SK-N-SH treated with all-trans-retinoic acid at 6 μM for 48 hours (cell line): ENCODE measurements around the gene UBTD1.

Experiments used
- ATAC-seq: fragments of 200-7000 bp; cut with Tn5 transposase; 3 replicates; pipeline ENCODE4 v1.9.1; 2020; ENCODE audit warnings: mild to moderate bottlenecking, moderate library complexity
- ARNTL ChIP-seq: fragments of 450-650 bp; formaldehyde crosslinking; IDR thresholded peaks from 2 replicates; pipeline ENCODE4 v1.5.0; 2020; ENCODE audit warnings: low read depth, mild to moderate bottlenecking, moderate library complexity, borderline replicate concordance
- CREB5 ChIP-seq: fragments of 250-450 bp; sonication (Bioruptor Pico); IDR thresholded peaks from 2 replicates; pipeline ENCODE4 v1.5.1; 2020; ENCODE audit warnings: low read depth, mild to moderate bottlenecking, moderate library complexity
- CSDC2 ChIP-seq: fragments of 250-450 bp; sonication (Bioruptor Pico); IDR thresholded peaks from 2 replicates; pipeline ENCODE4 v1.5.0; 2020; ENCODE audit warnings: mild to moderate bottlenecking, moderate library complexity
- ESRRG ChIP-seq: fragments of 250-450 bp; sonication (Bioruptor Pico); IDR thresholded peaks from 2 replicates; pipeline ENCODE4 v1.6.1; 2021; ENCODE audit warnings: mild to moderate bottlenecking
- ISL1 ChIP-seq: fragments of 250-450 bp; sonication (Bioruptor Pico); IDR thresholded peaks from 2 replicates; pipeline ENCODE4 v2.1.2; 2022; ENCODE audit warnings: mild to moderate bottlenecking, moderate library complexity
- OSR1 ChIP-seq: fragments of 250-450 bp; sonication (Bioruptor Pico); IDR thresholded peaks from 2 replicates; pipeline ENCODE4 v1.8.0; 2022; ENCODE audit warnings: moderate library complexity, mild to moderate bottlenecking, inconsistent platforms
- PPARA ChIP-seq: fragments of 250-450 bp; sonication (Bioruptor Pico); IDR thresholded peaks from 2 replicates; pipeline ENCODE4 v1.5.0; 2020; ENCODE audit warnings: mild to moderate bottlenecking, borderline replicate concordance
- RARB ChIP-seq: fragments of 250-450 bp; sonication (Bioruptor Pico); IDR thresholded peaks from 2 replicates; pipeline ENCODE4 v1.8.0; 2021; ENCODE audit warnings: mild to moderate bottlenecking, moderate library complexity
- SNAI2 ChIP-seq: fragments of 250-450 bp; sonication (Bioruptor Pico); IDR thresholded peaks from 2 replicates; pipeline ENCODE4 v1.5.0; 2020; ENCODE audit warnings: mild to moderate bottlenecking, moderate library complexity
- TCF4 ChIP-seq: fragments of 250-450 bp; sonication (Bioruptor Pico); IDR thresholded peaks from 2 replicates; pipeline ENCODE4 v1.8.0; 2021; ENCODE audit warnings: mild to moderate bottlenecking, moderate library complexity, borderline replicate concordance
- ZC3H10 ChIP-seq: fragments of 250-450 bp; sonication (Bioruptor Pico); IDR thresholded peaks from 2 replicates; pipeline ENCODE4 v1.5.1; 2021; ENCODE audit warnings: mild to moderate bottlenecking, moderate library complexity
- ZFP30 ChIP-seq: fragments of 450-650 bp; formaldehyde crosslinking; IDR thresholded peaks from 2 replicates; pipeline ENCODE4 v1.5.0; 2022; ENCODE audit warnings: mild to moderate bottlenecking, moderate library complexity
- ZNF565 ChIP-seq: fragments of 450-650 bp; formaldehyde crosslinking; conservative IDR thresholded peaks from 2 replicates; pipeline ENCODE4 v1.5.0; 2020; ENCODE audit warnings: low read depth, mild to moderate bottlenecking, moderate library complexity
- ZNF70 ChIP-seq: fragments of 450-650 bp; formaldehyde crosslinking; IDR thresholded peaks from 2 replicates; pipeline ENCODE4 v1.5.0; 2020; ENCODE audit warnings: mild to moderate bottlenecking, moderate library complexity
- TF ChIP-seq, protein P1 (sequence below): fragments of 250-450 bp; sonication (Bioruptor Pico); IDR thresholded peaks from 2 replicates; pipeline ENCODE4 v1.8.0; 2020; ENCODE audit warnings: mild to moderate bottlenecking, moderate library complexity, borderline replicate concordance
- TF ChIP-seq, protein P2 (sequence below): fragments of 250-450 bp; sonication (Bioruptor Pico); IDR thresholded peaks from 2 replicates; pipeline ENCODE4 v1.5.0; 2020; ENCODE audit warnings: mild to moderate bottlenecking, moderate library complexity
- TF ChIP-seq, protein P3 (sequence below): fragments of 250-450 bp; sonication (Bioruptor Pico); IDR thresholded peaks from 2 replicates; pipeline ENCODE4 v1.5.1; 2021; ENCODE audit warnings: mild to moderate bottlenecking, moderate library complexity
- TF ChIP-seq, protein P4 (sequence below): fragments of 250-450 bp; sonication (Bioruptor Pico); IDR thresholded peaks from 2 replicates; pipeline ENCODE4 v1.8.0; 2021; ENCODE audit warnings: low read depth, mild to moderate bottlenecking, moderate library complexity, borderline replicate concordance

UBTD1 gene

DNA sequence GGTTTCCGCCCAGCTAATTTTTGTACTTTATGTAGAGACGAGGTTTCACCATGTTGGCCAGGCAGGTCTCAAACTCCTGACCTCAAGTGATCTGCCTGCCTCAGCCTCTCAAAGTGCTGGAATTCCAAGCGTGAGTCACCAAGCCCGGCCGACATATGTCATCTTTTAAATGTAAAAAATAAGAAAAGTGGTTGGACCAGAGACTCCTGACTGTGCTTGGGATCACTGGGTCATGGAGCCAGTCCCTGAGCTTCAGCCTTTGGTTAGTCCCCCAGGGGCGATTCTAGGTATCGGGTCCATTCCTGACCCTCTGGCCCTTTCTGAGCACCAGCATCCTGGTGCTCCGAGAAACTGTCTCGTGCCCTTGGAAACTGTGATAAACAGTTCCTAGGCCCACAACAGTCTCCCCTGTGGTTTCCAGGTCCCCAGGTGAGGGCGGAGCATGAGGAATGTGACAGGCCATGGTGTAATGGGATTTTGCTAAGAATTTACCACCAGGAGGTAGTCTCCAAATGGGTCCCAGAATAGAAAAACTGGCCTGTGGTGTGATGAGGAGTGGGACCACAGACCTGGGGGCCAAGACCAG, 32.8 kb downstream of the UBTD1 start (continued):
- TF ChIP-seq CREB5 (CRISPR knock-in tag) (no peak), SNAI2 (CRISPR knock-in tag) (no peak), PPARA (no peak), RARB (no peak), ZNF565 (CRISPR knock-in tag) (no peak), OSR1 (no peak), ZNF70 (CRISPR knock-in tag) (no peak)
- TF ChIP-seq, protein P1, sequence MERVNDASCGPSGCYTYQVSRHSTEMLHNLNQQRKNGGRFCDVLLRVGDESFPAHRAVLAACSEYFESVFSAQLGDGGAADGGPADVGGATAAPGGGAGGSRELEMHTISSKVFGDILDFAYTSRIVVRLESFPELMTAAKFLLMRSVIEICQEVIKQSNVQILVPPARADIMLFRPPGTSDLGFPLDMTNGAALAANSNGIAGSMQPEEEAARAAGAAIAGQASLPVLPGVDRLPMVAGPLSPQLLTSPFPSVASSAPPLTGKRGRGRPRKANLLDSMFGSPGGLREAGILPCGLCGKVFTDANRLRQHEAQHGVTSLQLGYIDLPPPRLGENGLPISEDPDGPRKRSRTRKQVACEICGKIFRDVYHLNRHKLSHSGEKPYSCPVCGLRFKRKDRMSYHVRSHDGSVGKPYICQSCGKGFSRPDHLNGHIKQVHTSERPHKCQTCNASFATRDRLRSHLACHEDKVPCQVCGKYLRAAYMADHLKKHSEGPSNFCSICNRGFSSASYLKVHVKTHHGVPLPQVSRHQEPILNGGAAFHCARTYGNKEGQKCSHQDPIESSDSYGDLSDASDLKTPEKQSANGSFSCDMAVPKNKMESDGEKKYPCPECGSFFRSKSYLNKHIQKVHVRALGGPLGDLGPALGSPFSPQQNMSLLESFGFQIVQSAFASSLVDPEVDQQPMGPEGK, result no peak

DNA sequence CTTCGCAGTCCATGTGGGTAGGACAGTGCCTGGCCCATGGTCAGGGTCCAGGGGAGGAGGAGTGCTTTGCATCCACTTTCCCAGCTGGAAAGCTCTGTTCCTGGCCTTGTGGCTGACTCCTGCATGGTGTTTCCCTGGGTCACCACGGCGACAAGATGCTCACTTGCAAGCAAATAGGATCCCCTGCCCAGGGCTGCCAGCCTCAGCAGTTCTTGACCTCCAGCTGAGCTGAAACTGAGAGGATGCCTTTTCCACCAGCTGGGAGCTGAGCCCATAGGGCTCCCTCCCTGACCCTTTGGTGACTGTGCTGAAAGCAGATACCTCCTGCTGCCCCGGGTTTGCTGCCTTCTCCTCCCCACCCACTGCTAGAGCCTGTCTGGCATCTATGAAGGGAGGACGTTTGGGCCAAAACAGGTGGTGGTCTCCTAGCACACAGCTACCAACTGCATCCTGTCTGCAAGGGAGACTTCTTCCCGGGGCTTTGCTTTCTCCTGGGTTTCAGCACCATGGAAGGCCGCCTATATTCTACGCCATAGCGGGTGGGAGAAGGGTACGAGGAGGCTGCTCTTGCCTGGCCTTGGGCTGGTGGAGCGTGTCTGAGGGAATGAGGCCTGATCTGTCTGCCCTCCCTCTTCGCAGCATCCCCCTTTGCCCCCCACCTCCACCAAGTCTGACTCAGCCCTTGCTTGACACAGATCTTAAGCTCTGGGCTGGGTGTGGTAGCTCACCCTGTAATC, 34.4 kb downstream of the UBTD1 start:
- peak; percentile 87 for ATAC-seq
- TF ChIP-seq OSR1, result no peak
- TF ChIP-seq ZFP30, result no peak

- no peak for ATAC-seq
- TF ChIP-seq, protein P2, sequence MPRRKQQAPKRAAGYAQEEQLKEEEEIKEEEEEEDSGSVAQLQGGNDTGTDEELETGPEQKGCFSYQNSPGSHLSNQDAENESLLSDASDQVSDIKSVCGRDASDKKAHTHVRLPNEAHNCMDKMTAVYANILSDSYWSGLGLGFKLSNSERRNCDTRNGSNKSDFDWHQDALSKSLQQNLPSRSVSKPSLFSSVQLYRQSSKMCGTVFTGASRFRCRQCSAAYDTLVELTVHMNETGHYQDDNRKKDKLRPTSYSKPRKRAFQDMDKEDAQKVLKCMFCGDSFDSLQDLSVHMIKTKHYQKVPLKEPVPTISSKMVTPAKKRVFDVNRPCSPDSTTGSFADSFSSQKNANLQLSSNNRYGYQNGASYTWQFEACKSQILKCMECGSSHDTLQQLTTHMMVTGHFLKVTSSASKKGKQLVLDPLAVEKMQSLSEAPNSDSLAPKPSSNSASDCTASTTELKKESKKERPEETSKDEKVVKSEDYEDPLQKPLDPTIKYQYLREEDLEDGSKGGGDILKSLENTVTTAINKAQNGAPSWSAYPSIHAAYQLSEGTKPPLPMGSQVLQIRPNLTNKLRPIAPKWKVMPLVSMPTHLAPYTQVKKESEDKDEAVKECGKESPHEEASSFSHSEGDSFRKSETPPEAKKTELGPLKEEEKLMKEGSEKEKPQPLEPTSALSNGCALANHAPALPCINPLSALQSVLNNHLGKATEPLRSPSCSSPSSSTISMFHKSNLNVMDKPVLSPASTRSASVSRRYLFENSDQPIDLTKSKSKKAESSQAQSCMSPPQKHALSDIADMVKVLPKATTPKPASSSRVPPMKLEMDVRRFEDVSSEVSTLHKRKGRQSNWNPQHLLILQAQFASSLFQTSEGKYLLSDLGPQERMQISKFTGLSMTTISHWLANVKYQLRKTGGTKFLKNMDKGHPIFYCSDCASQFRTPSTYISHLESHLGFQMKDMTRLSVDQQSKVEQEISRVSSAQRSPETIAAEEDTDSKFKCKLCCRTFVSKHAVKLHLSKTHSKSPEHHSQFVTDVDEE (CRISPR knock-in tag), result no peak
- TF ChIP-seq ARNTL (CRISPR knock-in tag) (no peak), ESRRG (CRISPR knock-in tag) (no peak), ZC3H10 (no peak), TCF4 (CRISPR knock-in tag) (no peak), ZNF565 (CRISPR knock-in tag) (no peak), CSDC2 (CRISPR knock-in tag) (no peak), PPARA (no peak), CREB5 (CRISPR knock-in tag) (no peak), ZFP30 (no peak), ISL1 (CRISPR knock-in tag) (no peak), RARB (no peak), OSR1 (no peak), SNAI2 (CRISPR knock-in tag) (no peak)
- TF ChIP-seq, protein P3, sequence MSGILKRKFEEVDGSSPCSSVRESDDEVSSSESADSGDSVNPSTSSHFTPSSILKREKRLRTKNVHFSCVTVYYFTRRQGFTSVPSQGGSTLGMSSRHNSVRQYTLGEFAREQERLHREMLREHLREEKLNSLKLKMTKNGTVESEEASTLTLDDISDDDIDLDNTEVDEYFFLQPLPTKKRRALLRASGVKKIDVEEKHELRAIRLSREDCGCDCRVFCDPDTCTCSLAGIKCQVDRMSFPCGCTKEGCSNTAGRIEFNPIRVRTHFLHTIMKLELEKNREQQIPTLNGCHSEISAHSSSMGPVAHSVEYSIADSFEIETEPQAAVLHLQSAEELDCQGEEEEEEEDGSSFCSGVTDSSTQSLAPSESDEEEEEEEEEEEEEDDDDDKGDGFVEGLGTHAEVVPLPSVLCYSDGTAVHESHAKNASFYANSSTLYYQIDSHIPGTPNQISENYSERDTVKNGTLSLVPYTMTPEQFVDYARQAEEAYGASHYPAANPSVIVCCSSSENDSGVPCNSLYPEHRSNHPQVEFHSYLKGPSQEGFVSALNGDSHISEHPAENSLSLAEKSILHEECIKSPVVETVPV (CRISPR knock-in tag), result no peak
- TF ChIP-seq, protein P4, sequence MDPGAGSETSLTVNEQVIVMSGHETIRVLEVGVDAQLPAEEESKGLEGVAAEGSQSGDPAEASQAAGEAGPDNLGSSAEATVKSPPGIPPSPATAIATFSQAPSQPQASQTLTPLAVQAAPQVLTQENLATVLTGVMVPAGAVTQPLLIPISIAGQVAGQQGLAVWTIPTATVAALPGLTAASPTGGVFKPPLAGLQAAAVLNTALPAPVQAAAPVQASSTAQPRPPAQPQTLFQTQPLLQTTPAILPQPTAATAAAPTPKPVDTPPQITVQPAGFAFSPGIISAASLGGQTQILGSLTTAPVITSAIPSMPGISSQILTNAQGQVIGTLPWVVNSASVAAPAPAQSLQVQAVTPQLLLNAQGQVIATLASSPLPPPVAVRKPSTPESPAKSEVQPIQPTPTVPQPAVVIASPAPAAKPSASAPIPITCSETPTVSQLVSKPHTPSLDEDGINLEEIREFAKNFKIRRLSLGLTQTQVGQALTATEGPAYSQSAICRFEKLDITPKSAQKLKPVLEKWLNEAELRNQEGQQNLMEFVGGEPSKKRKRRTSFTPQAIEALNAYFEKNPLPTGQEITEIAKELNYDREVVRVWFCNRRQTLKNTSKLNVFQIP, result no peak
- TF ChIP-seq, protein P1, result no peak
Measured at GRCh38 chr10:97533888-97534287, 35.2 kb downstream of the UBTD1 start.
